ENCODE data around the gene CDK3. TPM values are rescaled to one million over a fixed set of nuclear protein-coding genes. Genes with fewer than 3 reads are reported as not detected.
"Not testable (repeated sequence)": the region's sequence is repeated elsewhere in the genome, so short reads cannot be mapped to it uniquely, and the experiment has no call there.

The CDK3 gene
- total RNA-seq, 1 experiment from 2014 or later = 1.9 TPM

- no peak for DNase-seq (ENCODE audit: low spot score)
These were observed 38.5 kb downstream of the CDK3 start for GRCh38 chr17:76039121-76039520.

- DNase-seq (ENCODE audit: low spot score) = no peak
These were observed 39.7 kb downstream of the CDK3 start for GRCh38 chr17:76040376-76040775.

GRCh38 chr17:76042868-76043267 is 42.2 kb downstream of the CDK3 start:
- DNase-seq (ENCODE audit: low spot score) = not testable (repeated sequence)

- DNase-seq (ENCODE audit: low spot score) = not testable (repeated sequence)
These were observed 43.9 kb downstream of the CDK3 start for GRCh38 chr17:76044475-76045007.

GRCh38 chr17:76046064-76046463 is 45.4 kb downstream of the CDK3 start:
- DNase-seq (ENCODE audit: low spot score) = no peak

GRCh38 chr17:76048025-76048605 is 47.5 kb downstream of the CDK3 start:
- DNase-seq (ENCODE audit: low spot score) = no peak

GRCh38 chr17:76048711-76049110 is 48.1 kb downstream of the CDK3 start:
- DNase-seq (ENCODE audit: low spot score) = no peak

- DNase-seq (ENCODE audit: low spot score) = no peak
These were observed 48.6 kb downstream of the CDK3 start for GRCh38 chr17:76049239-76049638.

- no peak for DNase-seq (ENCODE audit: low spot score)
These were observed 49.3 kb downstream of the CDK3 start for GRCh38 chr17:76049836-76050537.

- DNase-seq (ENCODE audit: low spot score) = no peak
These were observed 50.1 kb downstream of the CDK3 start for GRCh38 chr17:76050538-76051467.

- no peak for DNase-seq (ENCODE audit: low spot score)
These were observed 50.9 kb downstream of the CDK3 start for GRCh38 chr17:76051561-76051960.

- no peak for DNase-seq (ENCODE audit: low spot score)
These were observed 52.8 kb downstream of the CDK3 start for GRCh38 chr17:76053246-76054111.

GRCh38 chr17:76054112-76054476 is 53.4 kb downstream of the CDK3 start:
- no peak for DNase-seq (ENCODE audit: low spot score)

Other genes starting within 250 kb of the CDK3 start
- 46.3 and 51.7 TPM in 2 replicates for gene GALK1, start 235.7 kb upstream of the CDK3 start, total RNA-seq (2014; rRNA removed; shearing (Covaris generic))
- gene UNK, start 216.0 kb upstream of the CDK3 start, total RNA-seq (2014; rRNA removed; shearing (Covaris generic)) = 24.0 and 29.6 TPM in 2 replicates
- gene UNC13D, start 156.5 kb upstream of the CDK3 start, total RNA-seq (2014; rRNA removed; shearing (Covaris generic)) = 1.9 and 2.9 TPM in 2 replicates
- gene WBP2, start 145.5 kb upstream of the CDK3 start, total RNA-seq (2014; rRNA removed; shearing (Covaris generic)) = 14.8 and 26.3 TPM in 2 replicates
- gene TRIM47, start 122.3 kb upstream of the CDK3 start, total RNA-seq (2014; rRNA removed; shearing (Covaris generic)) = 12.9 and 13.5 TPM in 2 replicates
- 8.4 and 10.5 TPM in 2 replicates for gene TRIM65, start 103.9 kb upstream of the CDK3 start, total RNA-seq (2014; rRNA removed; shearing (Covaris generic))
- 39.1 and 54.0 TPM in 2 replicates for gene MRPL38, start 96.0 kb upstream of the CDK3 start, total RNA-seq (2014; rRNA removed; shearing (Covaris generic))
- 11.2 and 11.8 TPM in 2 replicates for gene FBF1, start 59.8 kb upstream of the CDK3 start, total RNA-seq (2014; rRNA removed; shearing (Covaris generic))
- gene ACOX1, start 21.7 kb upstream of the CDK3 start, total RNA-seq (2014; rRNA removed; shearing (Covaris generic)) = 30.0 and 31.5 TPM in 2 replicates
- 18.1 and 28.2 TPM in 2 replicates for gene TEN1, start 21.6 kb upstream of the CDK3 start, total RNA-seq (2014; rRNA removed; shearing (Covaris generic))
- not detected in 2 replicates for gene EVPL, start 26.5 kb downstream of the CDK3 start, total RNA-seq (2014; rRNA removed; shearing (Covaris generic))
- 37.3 and 39.7 TPM in 2 replicates for gene SRP68, start 71.7 kb downstream of the CDK3 start, total RNA-seq (2014; rRNA removed; shearing (Covaris generic))
- gene GALR2, start 73.9 kb downstream of the CDK3 start, total RNA-seq (2014; rRNA removed; shearing (Covaris generic)) = 0.14 TPM in 1 of 2 replicates, not detected in the other
- gene ZACN, start 78.3 kb downstream of the CDK3 start, total RNA-seq (2014; rRNA removed; shearing (Covaris generic)) = not detected in 2 replicates
- gene EXOC7, start 102.9 kb downstream of the CDK3 start, total RNA-seq (2014; rRNA removed; shearing (Covaris generic)) = 51.4 and 51.5 TPM in 2 replicates
- gene FOXJ1, start 140.4 kb downstream of the CDK3 start, total RNA-seq (2014; rRNA removed; shearing (Covaris generic)) = not detected in 2 replicates
- gene RNF157, start 239.6 kb downstream of the CDK3 start, total RNA-seq (2014; rRNA removed; shearing (Covaris generic)) = 6.8 and 7.8 TPM in 2 replicates